ENCODE data around the gene SLIT1.

SLIT1 gene

GRCh38 chr10:96992721-96993120 lies 193.0 kb downstream of the SLIT1 start:
- DNase-seq = no peak

GRCh38 chr10:96991313-96991841 lies 194.4 kb downstream of the SLIT1 start:
- no peak for DNase-seq

- no peak for DNase-seq
Observed at GRCh38 chr10:96988426-96988825, 197.3 kb downstream of the SLIT1 start.

- no peak for DNase-seq
Observed at GRCh38 chr10:96987842-96988175, 197.9 kb downstream of the SLIT1 start.

GRCh38 chr10:96987141-96987841 lies 198.5 kb downstream of the SLIT1 start:
- no peak for DNase-seq

GRCh38 chr10:96986200-96986856 lies 199.4 kb downstream of the SLIT1 start:
- no peak for DNase-seq

GRCh38 chr10:96984541-96985131 lies 201.1 kb downstream of the SLIT1 start:
- peak; percentile 82 for DNase-seq

GRCh38 chr10:96982149-96982930 lies 203.4 kb downstream of the SLIT1 start:
- no peak for DNase-seq

GRCh38 chr10:96978621-96979154 lies 207.1 kb downstream of the SLIT1 start:
- no peak for DNase-seq

- DNase-seq = no peak
Observed at GRCh38 chr10:96975136-96975535, 210.6 kb downstream of the SLIT1 start.

- DNase-seq = no peak
Observed at GRCh38 chr10:96973809-96974747, 211.7 kb downstream of the SLIT1 start.

- DNase-seq = no peak
Observed at GRCh38 chr10:96972264-96972663, 213.5 kb downstream of the SLIT1 start.

- no peak for DNase-seq
Observed at GRCh38 chr10:96971324-96971723, 214.4 kb downstream of the SLIT1 start.

GRCh38 chr10:96968682-96969423 lies 216.9 kb downstream of the SLIT1 start:
- no peak for DNase-seq

GRCh38 chr10:96967847-96968246 lies 217.9 kb downstream of the SLIT1 start:
- DNase-seq = no peak

GRCh38 chr10:96964131-96964530 lies 221.6 kb downstream of the SLIT1 start:
- no peak for DNase-seq

- no peak for DNase-seq
Observed at GRCh38 chr10:96960872-96961271, 224.9 kb downstream of the SLIT1 start.

GRCh38 chr10:96959733-96960132 lies 226.0 kb downstream of the SLIT1 start:
- no peak for DNase-seq

GRCh38 chr10:96958071-96958470 lies 227.7 kb downstream of the SLIT1 start:
- no peak for DNase-seq

GRCh38 chr10:96955794-96956193 lies 230.0 kb downstream of the SLIT1 start:
- no peak for DNase-seq

GRCh38 chr10:96951954-96952353 lies 233.8 kb downstream of the SLIT1 start:
- DNase-seq = no peak
